Panc1 (cell line): ENCODE data around the gene MFSD8. TPM values are rescaled to one million over a fixed set of nuclear protein-coding genes. Genes with fewer than 3 reads are reported as not detected.

Experiments
- ATAC-seq: fragments of 200-7000 bp; cut with Tn5 transposase; 2 replicates; pipeline ENCODE4 v1.9.1; 2020; ENCODE audit warnings: mild to moderate bottlenecking, moderate library complexity
- BruUV-seq: library from RNA; stranded (reverse); fragments of 400-500 nt; replicated peaks from 2 replicates; lab custom pipeline; 2021; lab: Mats Ljungman, UMichigan
- CTCF ChIA-PET: fragments of 300-600 bp; sonication (Branson Sonifier 250); formaldehyde crosslinking; loops from one replicate; lab custom pipeline; 2022; ENCODE audit warnings: antibody characterized with exemption; lab: Charles Lee
- POLR2A ChIA-PET: fragments of 300-600 bp; sonication (Branson Sonifier 250); formaldehyde crosslinking; loops from one replicate; lab custom pipeline; 2022; ENCODE audit warnings: antibody characterized with exemption; lab: Charles Lee
- DNase-seq: peaks from one replicate; pipeline ENCODE4 v3.0.0-alpha.2; 2010; ENCODE audit warnings: low read depth, low spot score
- H3K27ac ChIP-seq: 2 replicates; pipeline ENCODE4 v1.5.1; 2011; ENCODE audit warnings: mild to moderate bottlenecking, low read length, inconsistent platforms
- H3K27me3 ChIP-seq: fragments of 200-500 bp; sonication (Bioruptor generic); 2 replicates; pipeline ENCODE4 v1.6.0; 2014; ENCODE audit warnings: low read length, inconsistent platforms; ENCODE audit not compliant: control insufficient read depth, insufficient read depth
- H3K36me3 ChIP-seq: fragments of 200-500 bp; sonication (Bioruptor generic); 2 replicates; pipeline ENCODE4 v1.5.1; 2014; ENCODE audit warnings: inconsistent platforms, mild to moderate bottlenecking, low read length, moderate library complexity; ENCODE audit not compliant: control insufficient read depth, insufficient read depth
- H3K4me1 ChIP-seq: 2 replicates; pipeline ENCODE4 v1.5.1; 2011; ENCODE audit warnings: inconsistent platforms, mild to moderate bottlenecking, low read length, moderate library complexity; ENCODE audit not compliant: control insufficient read depth, insufficient read depth
- H3K4me3 ChIP-seq, 2 experiments: 2 replicates each; pipeline ENCODE4 v1.5.1; 2011 to 2012; ENCODE audit warnings: low read depth in 2 of 2, low read length in 2 of 2, mild to moderate bottlenecking in 2 of 2, inconsistent platforms in 1 of 2, moderate library complexity in 1 of 2
- H3K9me3 ChIP-seq: fragments of 200-500 bp; sonication (Bioruptor generic); 2 replicates; pipeline ENCODE4 v1.5.1; 2014; ENCODE audit warnings: low read depth, mild to moderate bottlenecking, inconsistent platforms, low read length, moderate library complexity; ENCODE audit not compliant: control insufficient read depth, insufficient read depth
- CTCF ChIP-seq: fragments of 450-650 bp; IDR thresholded peaks from 2 replicates; pipeline ENCODE4 v1.5.1; 2017; ENCODE audit warnings: mild to moderate bottlenecking
- POLR2AphosphoS5 ChIP-seq: IDR thresholded peaks from 2 replicates; pipeline ENCODE4 v1.6.1; 2012; ENCODE audit warnings: mild to moderate bottlenecking, low read depth, low read length, moderate library complexity
- REST ChIP-seq, 2 experiments: IDR thresholded peaks; 2 replicates each; pipeline ENCODE4 v1.6.1; 2011 to 2012; ENCODE audit warnings: low read depth in 2 of 2, control low read depth in 1 of 2, low read length in 1 of 2, mild to moderate bottlenecking in 1 of 2, moderate library complexity in 1 of 2; ENCODE audit not compliant: insufficient read depth in 1 of 2
- SIN3A ChIP-seq: IDR thresholded peaks from 2 replicates; pipeline ENCODE4 v1.6.1; 2012; ENCODE audit warnings: low read depth, mild to moderate bottlenecking, low read length, moderate library complexity, borderline replicate concordance; ENCODE audit not compliant: insufficient read depth
- TCF7L2 ChIP-seq: IDR thresholded peaks from 2 replicates; pipeline ENCODE4 v1.6.1; 2011; ENCODE audit warnings: mild to moderate bottlenecking, low read depth, low read length, inconsistent platforms
- in situ Hi-C: cut with HindIII; loops from 2 replicates; pipeline ENCODE4 v1.10.0; 2016; ENCODE audit warnings: low sequenced_read_pairs, low pct_unique_long_range_greater_than_20kb
- intact Hi-C: fragments of 100-400 bp; cut with micrococcal nuclease; formaldehyde crosslinking; loops from one replicate; pipeline ENCODE4 v1.10.0; 2022; ENCODE audit not compliant: unreplicated experiment
- total RNA-seq: library from RNA; stranded (reverse); gene quantifications from one replicate; pipeline ENCODE4 v1.2.1, GENCODE V29; 2021; ENCODE audit not compliant: unreplicated experiment

Gene MFSD8
- total RNA-seq, 1 experiment from 2014 or later: 15.1 TPM

GRCh38 chr4:127870281-127870680 lies 94.7 kb downstream of the MFSD8 start:
- no peak for DNase-seq
- H3K27me3 ChIP-seq: no peaks in the 10 kb centered on the region
- intact Hi-C loops (no loop called here), in situ Hi-C loops (no loop called here)
- no peak overlapping the region for H3K27ac ChIP-seq
- no peak for TF ChIP-seq SIN3A
- TF ChIP-seq TCF7L2: no peak
- TF ChIP-seq REST (IDR thresholded peaks at IDR 0.05; ENCODE audit: insufficient read depth in 1 of 2, low read depth in 2 of 2, low read length in 1 of 2): no peak
- TF ChIP-seq CTCF: no peak
- no peak for TF ChIP-seq POLR2AphosphoS5
- no peak for ATAC-seq
- H3K4me3 ChIP-seq: no peak overlapping the region
- H3K4me1 ChIP-seq: peaks cover 4% of the 10 kb centered on the region; the same call in 1 of the 2 replicates
- no peaks in the 10 kb centered on the region for H3K36me3 ChIP-seq
- POLR2A ChIA-PET: no interaction called here
- CTCF ChIA-PET: no interaction called here
- BruUV-seq: no TSS peak
- H3K9me3 ChIP-seq: no peaks in the 10 kb centered on the region

- TF ChIP-seq TCF7L2 (no peak), REST (IDR thresholded peaks at IDR 0.05; ENCODE audit: insufficient read depth in 1 of 2, low read depth in 2 of 2, low read length in 1 of 2) (no peak), SIN3A (no peak), POLR2AphosphoS5 (no peak)
- no peaks in the 10 kb centered on the region for H3K9me3 ChIP-seq
- ChIA-PET POLR2A (no interaction called here), CTCF (no interaction called here)
- no peaks in the 10 kb centered on the region for H3K27me3 ChIP-seq
- no TSS peak for BruUV-seq
- peaks cover 4% of the 10 kb centered on the region; the same call in 1 of the 2 replicates for H3K4me1 ChIP-seq
- H3K36me3 ChIP-seq: no peaks in the 10 kb centered on the region
- intact Hi-C loops (no loop called here), in situ Hi-C loops (no loop called here)
- no peak overlapping the region for H3K4me3 ChIP-seq
- no peak overlapping the region for H3K27ac ChIP-seq
- no peak for DNase-seq
- no peak for ATAC-seq
Observed at GRCh38 chr4:127868196-127868595, 96.8 kb downstream of the MFSD8 start.

Other genes starting within 250 kb of the MFSD8 start
- not detected for gene SLC25A31, start 234.8 kb downstream of the MFSD8 start, total RNA-seq
- gene HSPA4L, start 182.9 kb downstream of the MFSD8 start, total RNA-seq: 21.5 TPM
- 21.4 TPM for gene PLK4, start 84.3 kb downstream of the MFSD8 start, total RNA-seq
- gene ABHD18, start 233 bp upstream of the MFSD8 start, total RNA-seq: 7.4 TPM
- gene LARP1B, start 96.1 kb upstream of the MFSD8 start, total RNA-seq: 17.3 TPM